SW480 (cell line): ENCODE measurements around the gene SKAP1.
"Not testable (repeated sequence)": the region's sequence is repeated elsewhere in the genome, so short reads cannot be mapped to it uniquely, and the experiment has no call there.

Source experiments
- DNase-seq: peaks from one replicate; pipeline ENCODE4 v3.0.0-alpha.2; 2016; ENCODE audit warnings: low spot score

Gene SKAP1

DNA sequence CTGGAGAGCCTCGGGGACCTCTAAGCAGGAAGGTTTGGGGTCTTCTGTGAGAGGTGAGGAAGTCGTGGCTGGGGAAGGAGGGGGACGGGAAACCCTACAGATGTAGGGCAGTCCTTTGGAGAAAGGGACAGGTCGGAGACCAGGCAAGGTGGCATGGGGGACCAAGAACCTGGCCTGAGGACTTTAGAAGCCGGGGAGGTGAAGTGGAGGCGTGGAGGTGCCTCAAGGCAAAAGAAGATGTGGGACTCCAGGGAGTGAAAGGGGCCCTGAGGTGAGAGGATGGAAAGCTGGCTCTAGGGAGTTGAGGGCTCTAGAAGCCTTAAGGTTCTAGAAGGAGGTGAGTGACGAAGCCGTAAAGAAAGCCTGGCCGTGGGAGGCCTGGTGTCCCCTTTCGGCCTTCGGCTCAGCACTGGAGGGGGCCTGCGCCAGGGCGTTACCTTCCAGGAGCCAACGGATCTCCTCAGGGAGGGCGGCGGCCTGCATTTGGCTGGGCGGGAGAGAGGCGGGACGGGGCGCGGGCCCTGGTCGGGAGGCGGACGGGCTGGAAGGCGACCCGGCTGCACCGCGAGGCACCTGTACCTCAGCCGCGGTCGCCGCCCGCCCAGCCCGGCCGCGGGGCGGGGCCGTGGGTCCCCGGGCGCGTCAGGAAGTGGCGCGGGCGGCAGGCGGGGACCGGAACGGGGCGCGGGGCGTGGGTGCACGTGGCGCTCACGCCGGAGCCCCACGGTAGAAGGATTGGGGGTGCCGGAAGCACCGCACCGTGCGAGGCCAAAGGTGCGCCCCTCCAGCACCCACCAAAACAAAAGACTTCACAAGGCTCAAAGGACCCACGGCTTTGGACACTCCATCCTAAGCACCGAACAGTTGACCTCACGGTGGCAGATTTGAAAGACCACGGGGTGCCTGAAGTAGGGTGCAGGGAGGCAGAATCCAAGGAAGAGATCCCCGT is at the start of gene SKAP1:
Gene SKAP1 (minus strand): TSS at position 577 of the 949 bp plus-strand sequence.
- peak; percentile 72 for DNase-seq

- no peak for DNase-seq
Observed at GRCh38 chr17:48479014-48479402, 49.0 kb upstream of the SKAP1 start.

GRCh38 chr17:48478224-48479013 is 48.4 kb upstream of the SKAP1 start:
- DNase-seq, result no peak

DNA sequence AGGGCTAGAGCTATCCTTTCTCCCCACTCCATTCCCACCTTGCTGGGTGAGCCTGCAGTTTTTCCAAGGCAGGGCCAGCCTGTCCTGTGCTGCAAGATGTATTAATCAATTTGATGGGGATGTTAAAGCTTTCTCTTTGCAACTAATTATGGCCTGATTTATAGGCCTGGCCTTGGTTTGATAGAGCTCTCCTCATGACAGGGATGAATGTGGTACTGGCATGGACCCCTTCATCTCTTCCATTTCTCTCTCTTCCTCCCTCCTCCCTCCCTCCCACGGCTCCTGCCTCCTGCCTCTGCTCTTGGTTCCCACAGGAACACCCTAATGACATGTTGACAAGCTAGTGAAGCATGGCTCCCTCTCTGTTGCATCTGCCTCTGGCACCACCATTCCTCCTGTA is 47.2 kb upstream of the SKAP1 start:
- no peak for DNase-seq

DNA sequence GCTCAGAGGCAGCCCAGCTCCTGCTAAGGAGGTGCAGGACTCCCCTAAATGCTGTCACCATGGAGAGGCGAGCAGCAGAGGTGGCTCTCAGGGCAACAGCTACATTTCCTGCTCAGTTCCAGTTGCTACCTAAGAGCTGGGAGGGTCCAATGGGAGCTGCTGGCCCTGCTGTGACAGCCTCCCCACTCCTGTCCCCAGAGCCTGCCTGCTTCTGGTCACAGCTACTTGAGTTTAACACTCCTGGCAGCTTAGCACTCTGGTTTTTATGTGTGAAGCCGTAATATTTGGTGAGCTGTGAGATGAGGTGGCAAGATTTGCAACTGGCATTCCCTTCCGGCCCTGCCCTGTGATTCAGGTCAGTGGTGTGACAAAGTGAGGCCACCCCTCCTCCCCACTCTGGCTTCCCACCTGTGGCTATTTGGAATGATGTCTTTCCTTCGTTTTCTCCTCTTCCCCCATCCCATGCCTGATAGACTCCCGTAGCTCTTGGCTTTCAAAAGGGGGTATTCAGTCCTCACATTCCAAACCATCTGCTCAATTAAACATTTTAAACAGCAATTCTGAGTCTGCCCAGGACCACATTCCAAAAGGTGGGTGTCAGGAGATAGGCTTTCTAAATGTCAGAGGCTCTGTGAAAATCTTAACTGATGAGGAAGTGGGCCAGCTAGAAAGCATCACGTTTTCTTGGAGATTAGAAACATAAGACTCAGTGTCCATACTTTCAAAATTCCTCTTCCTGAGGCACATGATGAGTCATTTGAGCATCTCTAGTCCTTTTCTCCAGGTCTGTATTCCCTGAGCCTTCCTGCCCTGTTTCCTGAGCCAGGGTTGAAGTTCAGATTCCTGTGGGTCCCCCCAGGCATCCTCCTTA is 42.6 kb upstream of the SKAP1 start:
- peak; percentile 97 for DNase-seq

- peak; percentile 66 for DNase-seq
Observed at GRCh38 chr17:48471817-48472410, 41.9 kb upstream of the SKAP1 start.

- peak; percentile 87 for DNase-seq
Observed at GRCh38 chr17:48470388-48471034, 40.5 kb upstream of the SKAP1 start.

DNA sequence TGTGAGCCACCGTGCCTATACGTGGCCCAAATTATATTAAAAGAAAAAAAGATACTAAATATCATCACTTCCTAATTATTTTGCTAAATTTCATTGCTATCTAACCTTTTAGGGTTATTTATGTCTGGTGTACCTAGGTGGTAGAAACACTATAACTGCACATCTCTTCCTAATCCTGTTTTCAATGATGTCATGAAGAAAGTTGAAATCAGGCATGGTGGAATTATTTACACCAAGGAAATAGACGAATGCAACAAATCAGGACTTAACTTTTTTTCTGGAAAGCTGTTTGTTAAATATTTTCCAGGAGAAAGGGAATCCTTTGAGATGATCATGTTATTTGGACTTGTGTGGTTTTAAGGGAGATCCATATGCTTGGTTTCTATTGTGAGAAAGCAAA is 39.2 kb upstream of the SKAP1 start:
- DNase-seq, result no peak

GRCh38 chr17:48468299-48468698 is 38.3 kb upstream of the SKAP1 start:
- DNase-seq, result no peak

- DNase-seq, result no peak
Observed at GRCh38 chr17:48465884-48466283, 35.9 kb upstream of the SKAP1 start.

GRCh38 chr17:48463526-48463925 is 33.5 kb upstream of the SKAP1 start:
- DNase-seq, result no peak

- no peak for DNase-seq
Observed at GRCh38 chr17:48462946-48463345, 32.9 kb upstream of the SKAP1 start.

DNA sequence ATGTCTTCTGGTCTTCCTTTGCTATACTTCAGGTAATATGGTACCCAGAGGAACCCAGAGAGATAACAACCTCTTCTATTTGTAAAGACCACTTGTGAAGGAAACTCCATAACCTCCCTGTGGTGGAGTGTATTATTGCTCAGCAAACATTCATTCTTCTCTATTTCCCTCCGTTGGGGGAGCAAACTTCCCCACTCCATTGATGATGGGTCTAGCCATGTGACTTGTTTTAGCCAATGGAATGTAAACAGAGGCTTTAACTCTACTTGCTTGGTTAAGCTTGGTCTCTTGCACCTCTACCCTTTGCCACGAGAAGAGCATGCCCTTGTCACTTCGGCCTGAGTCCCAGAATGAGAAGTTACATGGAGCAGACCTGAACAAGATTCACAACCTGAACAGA is 30.0 kb upstream of the SKAP1 start:
- no peak for DNase-seq

GRCh38 chr17:48459070-48459844 is 29.2 kb upstream of the SKAP1 start:
- no peak for DNase-seq

GRCh38 chr17:48457080-48457836 is 27.2 kb upstream of the SKAP1 start:
- DNase-seq, result peak; percentile 71

GRCh38 chr17:48456589-48456988 is 26.6 kb upstream of the SKAP1 start:
- DNase-seq, result peak; percentile 78

GRCh38 chr17:48455791-48456190 is 25.8 kb upstream of the SKAP1 start:
- no peak for DNase-seq

DNA sequence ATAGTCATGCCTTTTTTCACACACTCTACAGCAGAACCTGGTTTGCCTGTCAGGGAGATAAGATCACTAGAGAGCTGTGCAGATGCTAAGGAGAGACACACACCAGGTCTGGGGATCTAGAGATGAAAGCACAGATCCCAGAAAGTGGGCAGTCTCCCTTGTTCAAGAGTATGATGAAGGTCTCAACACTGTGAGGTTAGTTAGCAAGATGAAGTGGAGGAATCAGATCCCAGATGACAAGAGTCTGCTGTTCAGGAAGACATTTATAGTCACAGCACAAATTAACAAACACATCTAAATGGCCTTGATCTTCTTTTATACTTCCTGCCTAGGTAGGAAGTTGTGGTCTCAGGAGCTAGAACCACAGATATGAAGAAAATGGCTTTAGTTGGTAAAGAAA is 23.4 kb upstream of the SKAP1 start:
- DNase-seq, result no peak

- no peak for DNase-seq
Observed at GRCh38 chr17:48451489-48451888, 21.5 kb upstream of the SKAP1 start.

DNA sequence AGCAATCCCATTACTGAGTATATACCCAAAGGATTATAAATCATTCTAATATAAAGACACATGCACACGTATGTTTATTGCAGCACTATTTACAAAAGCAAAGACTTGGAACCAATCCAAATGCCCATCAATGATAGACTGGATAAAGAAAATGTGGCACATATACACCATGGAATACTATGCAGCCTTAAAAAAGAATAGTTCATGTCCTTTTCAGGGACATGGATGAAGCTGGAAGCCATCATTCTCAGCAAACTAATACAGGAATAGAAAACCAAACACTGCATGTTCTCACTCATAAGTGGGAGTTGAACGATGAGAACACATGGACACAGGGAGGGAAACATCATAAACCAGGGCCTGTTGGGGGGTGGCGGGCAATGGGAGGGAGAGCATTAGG is 19.3 kb upstream of the SKAP1 start:
- not testable (repeated sequence) for DNase-seq
